Adrenal gland (tissue), 5 donors: Measurements from ENCODE around the gene ALDH3B2.

Experiments used
- POLR2A ChIP-seq, 2 donors: fragments of 450-650 bp; IDR thresholded peaks; one replicate each; pipeline ENCODE4 v1.6.1; 2017; ENCODE audit warnings: antibody characterized with exemption in 2 of 2, mild to moderate bottlenecking in 2 of 2, moderate library complexity in 1 of 2
- TF ChIP-seq, protein P1 (sequence below), 6 experiments: fragments of 450-650 bp in 4 of 6; fragments of 200-600 bp in 2 of 6; sonication (generic) in 1 of 6; IDR thresholded peaks; 1 replicate in 5 of 6; 2 replicates in 1 of 6; pipeline versions ENCODE4 v1.5.1 to v1.8.0; 2016 to 2021; ENCODE audit warnings: antibody characterized with exemption in 6 of 6, mild to moderate bottlenecking in 2 of 6, moderate library complexity in 1 of 6
- donor health status: DM: no; HTN: no; CAD: no.

GRCh38 chr11:67689178-67689577 is 14.8 kb upstream of the ALDH3B2 start:
- TF ChIP-seq, protein P1, sequence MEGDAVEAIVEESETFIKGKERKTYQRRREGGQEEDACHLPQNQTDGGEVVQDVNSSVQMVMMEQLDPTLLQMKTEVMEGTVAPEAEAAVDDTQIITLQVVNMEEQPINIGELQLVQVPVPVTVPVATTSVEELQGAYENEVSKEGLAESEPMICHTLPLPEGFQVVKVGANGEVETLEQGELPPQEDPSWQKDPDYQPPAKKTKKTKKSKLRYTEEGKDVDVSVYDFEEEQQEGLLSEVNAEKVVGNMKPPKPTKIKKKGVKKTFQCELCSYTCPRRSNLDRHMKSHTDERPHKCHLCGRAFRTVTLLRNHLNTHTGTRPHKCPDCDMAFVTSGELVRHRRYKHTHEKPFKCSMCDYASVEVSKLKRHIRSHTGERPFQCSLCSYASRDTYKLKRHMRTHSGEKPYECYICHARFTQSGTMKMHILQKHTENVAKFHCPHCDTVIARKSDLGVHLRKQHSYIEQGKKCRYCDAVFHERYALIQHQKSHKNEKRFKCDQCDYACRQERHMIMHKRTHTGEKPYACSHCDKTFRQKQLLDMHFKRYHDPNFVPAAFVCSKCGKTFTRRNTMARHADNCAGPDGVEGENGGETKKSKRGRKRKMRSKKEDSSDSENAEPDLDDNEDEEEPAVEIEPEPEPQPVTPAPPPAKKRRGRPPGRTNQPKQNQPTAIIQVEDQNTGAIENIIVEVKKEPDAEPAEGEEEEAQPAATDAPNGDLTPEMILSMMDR (IDR thresholded peaks at IDR 0.05) = no peak
- no peak for TF ChIP-seq POLR2A (IDR thresholded peaks at IDR 0.05)
